ENCODE results near the gene KMT2B.

Gene KMT2B

GRCh38 chr19:35725216-35725861 lies 7.5 kb downstream of the KMT2B start:
- in situ Hi-C loops (cut with MboI; ENCODE audit: low sequenced_read_pairs) = no loop called here

- in situ Hi-C loops (cut with MboI; ENCODE audit: low sequenced_read_pairs) = no loop called here
Measured at GRCh38 chr19:35727053-35727955, 9.5 kb downstream of the KMT2B start.

DNA sequence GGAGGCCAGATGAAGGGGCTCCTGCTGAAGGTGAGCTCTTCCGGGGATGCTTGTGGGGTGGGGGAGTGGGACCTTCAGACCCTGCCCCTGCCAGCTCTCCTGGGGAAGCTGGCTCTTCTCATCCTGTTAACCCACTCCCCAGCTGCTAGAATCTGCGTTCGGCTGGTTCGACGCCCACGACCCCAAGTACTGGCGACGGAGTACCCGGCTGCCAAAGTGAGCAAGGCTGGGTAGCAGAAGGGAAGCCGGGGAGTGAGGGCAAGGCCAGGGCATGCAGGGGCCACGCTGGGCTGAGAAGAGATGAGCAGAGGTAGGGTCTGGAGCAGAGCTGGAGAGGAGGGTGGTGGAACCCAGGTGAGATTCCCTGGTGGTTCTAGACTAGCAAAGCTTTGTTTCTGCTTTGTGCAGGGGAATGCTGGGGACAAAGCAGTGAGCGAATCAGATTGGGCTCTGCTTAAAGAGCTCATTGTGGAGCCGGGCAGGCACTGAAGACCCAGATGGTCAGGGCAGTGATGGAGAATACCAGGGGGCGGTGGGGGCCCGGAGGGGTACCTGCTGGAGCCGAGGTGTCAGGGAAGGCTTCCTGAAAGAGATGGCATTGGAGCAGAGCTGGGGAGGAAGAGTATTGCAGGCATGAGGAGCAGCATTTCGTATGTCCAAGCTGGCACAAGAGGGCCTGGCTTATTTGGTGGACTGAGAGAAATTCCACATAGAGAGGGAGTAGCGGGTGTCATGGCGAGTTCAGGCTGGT lies 10.3 kb downstream of the KMT2B start:
- in situ Hi-C loops (cut with MboI; ENCODE audit: low sequenced_read_pairs) = no loop called here

DNA sequence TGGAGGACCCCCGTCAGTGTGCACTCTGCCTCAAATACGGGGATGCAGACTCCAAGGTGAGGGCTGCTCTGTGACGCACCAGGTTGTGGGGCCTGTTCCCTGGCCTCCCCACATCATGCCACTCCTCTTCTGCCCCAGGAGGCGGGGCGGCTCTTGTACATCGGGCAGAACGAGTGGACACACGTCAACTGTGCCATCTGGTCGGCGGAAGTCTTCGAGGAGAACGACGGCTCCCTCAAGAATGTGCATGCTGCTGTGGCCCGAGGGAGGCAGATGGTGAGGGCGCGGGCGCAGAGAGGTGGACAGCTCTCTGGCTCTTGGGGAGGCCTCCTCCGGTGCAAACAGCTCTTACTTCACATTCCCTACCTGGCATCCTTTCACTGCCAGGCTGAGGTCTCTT lies 11.2 kb downstream of the KMT2B start:
- in situ Hi-C loops (cut with MboI; ENCODE audit: low sequenced_read_pairs) = no loop called here

- in situ Hi-C loops (cut with MboI; ENCODE audit: low sequenced_read_pairs) = no loop called here
Measured at GRCh38 chr19:35729763-35730162, 12.0 kb downstream of the KMT2B start.

DNA sequence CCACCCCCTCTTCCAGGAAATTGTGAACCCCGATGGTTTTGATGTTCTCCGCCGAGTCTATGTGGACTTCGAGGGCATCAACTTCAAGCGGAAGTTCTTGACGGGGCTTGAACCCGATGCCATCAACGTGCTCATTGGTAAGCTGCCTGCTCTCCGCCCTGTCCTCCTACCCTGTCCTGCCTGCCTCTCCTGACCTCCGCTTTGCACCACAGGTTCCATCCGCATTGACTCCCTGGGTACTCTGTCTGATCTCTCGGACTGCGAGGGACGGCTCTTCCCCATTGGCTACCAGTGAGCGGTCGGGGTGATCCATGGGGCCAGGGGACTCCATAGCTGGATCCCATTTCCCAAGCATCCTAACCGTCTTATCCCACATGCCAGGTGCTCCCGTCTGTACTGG lies 12.5 kb downstream of the KMT2B start:
- in situ Hi-C loops (cut with MboI; ENCODE audit: low sequenced_read_pairs) = no loop called here

GRCh38 chr19:35731353-35731752 lies 13.6 kb downstream of the KMT2B start:
- in situ Hi-C loops (cut with MboI; ENCODE audit: low sequenced_read_pairs) = no loop called here

DNA sequence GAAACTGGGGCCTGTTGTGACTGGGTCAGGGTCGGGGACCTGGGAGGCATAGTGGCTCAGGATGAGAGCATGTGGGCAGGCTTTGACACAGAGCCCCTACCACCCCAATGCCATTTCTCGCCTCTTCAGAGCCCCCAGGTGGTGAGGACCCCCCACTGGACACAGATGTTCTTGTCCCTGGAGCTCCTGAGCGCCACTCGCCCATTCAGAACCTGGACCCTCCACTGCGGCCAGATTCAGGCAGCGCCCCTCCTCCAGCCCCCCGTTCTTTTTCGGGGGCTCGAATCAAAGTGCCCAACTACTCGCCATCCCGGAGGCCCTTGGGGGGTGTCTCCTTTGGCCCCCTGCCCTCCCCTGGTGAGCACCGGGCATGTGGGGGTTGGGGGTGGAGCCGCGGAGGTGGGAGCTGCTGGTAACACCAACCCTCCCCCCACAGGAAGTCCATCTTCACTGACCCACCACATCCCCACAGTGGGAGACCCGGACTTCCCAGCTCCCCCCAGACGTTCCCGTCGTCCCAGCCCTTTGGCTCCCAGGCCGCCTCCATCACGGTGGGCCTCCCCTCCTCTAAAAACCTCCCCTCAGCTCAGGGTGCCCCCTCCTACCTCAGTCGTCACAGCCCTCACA lies 14.1 kb downstream of the KMT2B start:
- in situ Hi-C loops (cut with MboI; ENCODE audit: low sequenced_read_pairs) = no loop called here

- in situ Hi-C loops (cut with MboI; ENCODE audit: low sequenced_read_pairs) = no loop called here
Measured at GRCh38 chr19:35732540-35733179, 14.9 kb downstream of the KMT2B start.

- in situ Hi-C loops (cut with MboI; ENCODE audit: low sequenced_read_pairs) = no loop called here
Measured at GRCh38 chr19:35733180-35734125, 15.7 kb downstream of the KMT2B start.

DNA sequence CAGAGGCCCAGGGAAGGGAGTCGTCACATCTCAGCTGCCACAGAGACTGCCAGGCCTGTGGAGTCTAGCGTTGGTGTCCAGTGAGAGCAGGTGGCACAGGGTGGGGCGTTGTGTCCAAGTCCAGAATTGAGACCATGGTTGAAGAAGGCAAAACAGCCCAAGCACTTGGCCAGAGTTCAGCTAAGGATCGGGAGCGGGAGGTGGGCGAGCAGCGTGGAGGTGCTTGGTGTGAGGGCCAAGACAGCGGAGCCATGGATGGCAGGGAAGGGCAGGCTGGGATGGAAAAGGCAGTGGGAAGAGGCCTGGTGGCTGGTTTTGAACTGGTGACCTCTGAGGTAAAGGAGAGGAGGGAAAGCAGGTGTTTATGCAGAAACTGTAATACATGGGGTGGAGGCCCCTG lies 16.5 kb downstream of the KMT2B start:
- in situ Hi-C loops (cut with MboI; ENCODE audit: low sequenced_read_pairs) = no loop called here

- in situ Hi-C loops (cut with MboI; ENCODE audit: low sequenced_read_pairs) = no loop called here
Measured at GRCh38 chr19:35734889-35735288, 17.1 kb downstream of the KMT2B start.

DNA sequence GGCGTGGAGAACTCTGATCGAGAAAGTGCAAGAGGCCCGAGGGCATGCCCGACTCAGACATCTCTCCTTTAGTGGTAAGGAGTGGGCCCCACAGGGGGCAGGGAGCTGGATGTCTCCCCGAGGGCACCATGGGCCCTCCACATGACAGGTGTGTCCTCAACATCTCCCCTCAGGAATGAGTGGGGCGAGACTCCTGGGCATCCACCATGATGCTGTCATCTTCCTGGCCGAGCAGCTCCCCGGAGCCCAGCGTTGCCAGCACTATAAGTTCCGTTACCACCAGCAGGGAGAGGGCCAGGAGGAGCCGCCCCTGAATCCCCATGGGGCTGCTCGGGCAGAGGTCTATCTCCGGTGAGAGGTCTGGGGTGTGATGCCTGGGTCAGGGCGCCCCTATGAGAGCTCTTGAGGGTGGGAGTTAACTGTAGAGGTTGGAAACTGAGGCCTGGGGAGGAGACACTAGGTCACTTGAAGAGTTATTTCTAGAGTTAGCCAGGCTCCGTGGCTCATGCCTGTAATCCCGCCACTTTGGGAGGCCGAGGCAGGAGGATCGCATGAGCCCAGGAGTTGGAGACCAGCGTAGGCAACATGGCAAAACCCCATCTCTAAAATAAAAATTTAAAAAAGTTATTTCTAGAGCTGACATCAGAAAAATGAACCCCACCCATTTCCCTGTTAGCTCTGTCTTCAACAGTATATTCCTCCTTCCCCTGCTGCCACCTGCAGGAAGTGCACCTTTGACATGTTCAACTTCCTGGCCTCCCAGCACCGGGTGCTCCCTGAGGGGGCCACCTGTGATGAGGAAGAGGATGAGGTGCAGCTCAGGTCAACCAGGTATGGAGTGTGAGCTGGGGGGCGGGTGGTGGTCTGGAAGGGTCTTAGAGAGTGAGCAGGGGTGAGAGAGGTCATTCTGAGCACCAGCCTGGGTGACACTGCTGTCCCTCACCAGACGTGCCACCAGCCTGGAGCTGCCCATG lies 19.4 kb downstream of the KMT2B start:
- in situ Hi-C loops (cut with MboI; ENCODE audit: low sequenced_read_pairs) = no loop called here

DNA sequence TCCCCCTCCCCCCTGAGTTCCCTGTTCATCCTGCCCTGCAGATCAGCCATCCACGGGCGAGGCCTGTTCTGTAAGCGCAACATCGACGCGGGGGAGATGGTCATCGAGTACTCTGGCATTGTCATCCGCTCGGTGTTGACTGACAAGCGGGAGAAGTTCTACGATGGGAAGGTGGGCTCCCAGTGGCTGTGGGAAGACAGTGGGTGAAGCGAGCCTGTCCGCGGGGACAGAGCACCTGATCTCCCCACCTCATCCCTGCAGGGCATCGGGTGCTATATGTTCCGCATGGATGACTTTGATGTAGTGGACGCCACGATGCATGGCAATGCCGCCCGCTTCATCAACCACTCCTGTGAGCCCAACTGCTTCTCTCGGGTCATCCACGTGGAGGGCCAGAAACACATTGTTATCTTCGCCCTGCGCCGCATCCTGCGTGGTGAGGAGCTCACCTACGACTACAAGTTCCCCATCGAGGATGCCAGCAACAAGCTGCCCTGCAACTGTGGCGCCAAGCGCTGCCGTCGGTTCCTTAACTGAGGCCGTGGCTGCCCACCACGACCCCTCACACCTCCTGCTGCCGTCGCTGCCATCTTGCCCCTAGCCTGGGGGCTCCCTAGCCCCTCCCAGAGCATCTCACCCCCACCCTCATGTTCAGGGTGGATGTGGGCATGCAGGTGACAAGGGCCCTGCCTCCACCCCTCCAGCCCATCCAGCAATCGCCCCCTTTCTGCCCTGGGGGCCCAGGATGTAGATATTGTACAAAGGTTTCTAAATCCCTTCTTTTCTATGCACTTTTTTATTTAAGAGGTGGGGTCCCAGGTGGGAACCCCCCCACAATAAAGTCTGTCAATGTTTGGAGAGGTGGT lies 20.5 kb downstream of the KMT2B start:
- in situ Hi-C loops (cut with MboI; ENCODE audit: low sequenced_read_pairs) = no loop called here

- in situ Hi-C loops (cut with MboI; ENCODE audit: low sequenced_read_pairs) = no loop called here
Measured at GRCh38 chr19:35738887-35739229, 21.1 kb downstream of the KMT2B start.

GRCh38 chr19:35739275-35740107 lies 21.7 kb downstream of the KMT2B start:
- in situ Hi-C loops (cut with MboI; ENCODE audit: low sequenced_read_pairs) = no loop called here

- in situ Hi-C loops (cut with MboI; ENCODE audit: low sequenced_read_pairs) = no loop called here
Measured at GRCh38 chr19:35740108-35740422, 22.3 kb downstream of the KMT2B start.

All from HL-60/S4 (cell line).